SK-N-SH treated with all-trans-retinoic acid at 6 μM for 48 hours (cell line): ENCODE measurements around the gene KLHDC4.

ENCODE experiments used
- ATAC-seq: fragments of 200-7000 bp; cut with Tn5 transposase; 3 replicates; pipeline ENCODE4 v1.9.1; 2020; ENCODE audit warnings: mild to moderate bottlenecking, moderate library complexity
- ARNTL ChIP-seq: fragments of 450-650 bp; formaldehyde crosslinking; IDR thresholded peaks from 2 replicates; pipeline ENCODE4 v1.5.0; 2020; ENCODE audit warnings: low read depth, mild to moderate bottlenecking, moderate library complexity, borderline replicate concordance
- BACH2 ChIP-seq: fragments of 250-450 bp; sonication (Bioruptor Pico); IDR thresholded peaks from 2 replicates; pipeline ENCODE4 v1.9.0; 2021; ENCODE audit warnings: mild to moderate bottlenecking, borderline replicate concordance
- CSDC2 ChIP-seq: fragments of 250-450 bp; sonication (Bioruptor Pico); IDR thresholded peaks from 2 replicates; pipeline ENCODE4 v1.5.0; 2020; ENCODE audit warnings: mild to moderate bottlenecking, moderate library complexity
- CSRNP3 ChIP-seq: fragments of 250-450 bp; sonication (Bioruptor Pico); IDR thresholded peaks from 2 replicates; pipeline ENCODE4 v1.5.1; 2021; ENCODE audit warnings: mild to moderate bottlenecking, moderate library complexity
- ESRRG ChIP-seq: fragments of 250-450 bp; sonication (Bioruptor Pico); IDR thresholded peaks from 2 replicates; pipeline ENCODE4 v1.6.1; 2021; ENCODE audit warnings: mild to moderate bottlenecking
- ISL1 ChIP-seq: fragments of 250-450 bp; sonication (Bioruptor Pico); IDR thresholded peaks from 2 replicates; pipeline ENCODE4 v2.1.2; 2022; ENCODE audit warnings: mild to moderate bottlenecking, moderate library complexity
- OSR1 ChIP-seq: fragments of 250-450 bp; sonication (Bioruptor Pico); IDR thresholded peaks from 2 replicates; pipeline ENCODE4 v1.8.0; 2022; ENCODE audit warnings: moderate library complexity, mild to moderate bottlenecking, inconsistent platforms
- PATZ1 ChIP-seq: fragments of 250-450 bp; sonication (Bioruptor Pico); IDR thresholded peaks from 2 replicates; pipeline ENCODE4 v1.8.0; 2020; ENCODE audit warnings: mild to moderate bottlenecking, moderate library complexity, borderline replicate concordance
- PPARA ChIP-seq: fragments of 250-450 bp; sonication (Bioruptor Pico); IDR thresholded peaks from 2 replicates; pipeline ENCODE4 v1.5.0; 2020; ENCODE audit warnings: mild to moderate bottlenecking, borderline replicate concordance
- SNAI2 ChIP-seq: fragments of 250-450 bp; sonication (Bioruptor Pico); IDR thresholded peaks from 2 replicates; pipeline ENCODE4 v1.5.0; 2020; ENCODE audit warnings: mild to moderate bottlenecking, moderate library complexity
- TOX ChIP-seq: fragments of 250-450 bp; sonication (Bioruptor Pico); IDR thresholded peaks from 2 replicates; pipeline ENCODE4 v1.8.0; 2021; ENCODE audit warnings: mild to moderate bottlenecking, moderate library complexity, borderline replicate concordance
- TSHZ2 ChIP-seq: fragments of 250-450 bp; sonication (Bioruptor Pico); IDR thresholded peaks from 2 replicates; pipeline ENCODE4 v1.5.0; 2020; ENCODE audit warnings: mild to moderate bottlenecking, moderate library complexity
- ZC3H10 ChIP-seq: fragments of 250-450 bp; sonication (Bioruptor Pico); IDR thresholded peaks from 2 replicates; pipeline ENCODE4 v1.5.1; 2021; ENCODE audit warnings: mild to moderate bottlenecking, moderate library complexity
- ZFP3 ChIP-seq: fragments of 250-450 bp; sonication (Bioruptor Pico); IDR thresholded peaks from 2 replicates; pipeline ENCODE4 v1.5.0; 2020; ENCODE audit warnings: mild to moderate bottlenecking, moderate library complexity
- ZNF565 ChIP-seq: fragments of 450-650 bp; formaldehyde crosslinking; conservative IDR thresholded peaks from 2 replicates; pipeline ENCODE4 v1.5.0; 2020; ENCODE audit warnings: low read depth, mild to moderate bottlenecking, moderate library complexity
- ZNF70 ChIP-seq: fragments of 450-650 bp; formaldehyde crosslinking; IDR thresholded peaks from 2 replicates; pipeline ENCODE4 v1.5.0; 2020; ENCODE audit warnings: mild to moderate bottlenecking, moderate library complexity
- ZNF8 ChIP-seq: fragments of 450-650 bp; formaldehyde crosslinking; IDR thresholded peaks from 2 replicates; pipeline ENCODE4 v1.5.0; 2020; ENCODE audit warnings: mild to moderate bottlenecking, moderate library complexity

The KLHDC4 gene

GRCh38 chr16:87782033-87782432, 16.2 kb upstream of the KLHDC4 start:
- ATAC-seq, result no peak
- TF ChIP-seq CSRNP3 (CRISPR knock-in tag) (no peak), SNAI2 (CRISPR knock-in tag) (no peak)

GRCh38 chr16:87780385-87780989, 14.7 kb upstream of the KLHDC4 start:
- no peak for TF ChIP-seq ESRRG
- TF ChIP-seq ZNF8 (CRISPR knock-in tag), result no peak
- no peak for TF ChIP-seq OSR1
- TF ChIP-seq CSRNP3 (CRISPR knock-in tag), result no peak
- no peak for TF ChIP-seq SNAI2 (CRISPR knock-in tag)
- TF ChIP-seq ARNTL (CRISPR knock-in tag), result no peak
- TF ChIP-seq ZC3H10 (CRISPR knock-in tag), result no peak
- TF ChIP-seq ZFP3 (CRISPR knock-in tag), result no peak
- TF ChIP-seq PPARA, result no peak
- no peak for TF ChIP-seq TOX (CRISPR knock-in tag)
- no peak for TF ChIP-seq ISL1 (CRISPR knock-in tag)
- no peak for TF ChIP-seq PATZ1
- no peak for TF ChIP-seq BACH2 (CRISPR knock-in tag)
- no peak for TF ChIP-seq TSHZ2 (CRISPR knock-in tag)
- no peak for ATAC-seq

- peak; percentile 92 for ATAC-seq
- peak; percentile 62; the same call in 1 of the 2 replicates for TF ChIP-seq TSHZ2 (CRISPR knock-in tag)
- TF ChIP-seq OSR1, result no peak
- TF ChIP-seq ZFP3 (CRISPR knock-in tag), result 0 out of 2 replicates have a peak, but pooled peaks have one; percentile 16
Observed at GRCh38 chr16:87778830-87779579, 13.2 kb upstream of the KLHDC4 start.

- no peak for ATAC-seq
- no peak for TF ChIP-seq ESRRG
- TF ChIP-seq ZNF70 (CRISPR knock-in tag), result no peak
- TF ChIP-seq ISL1 (CRISPR knock-in tag), result no peak
- no peak for TF ChIP-seq ARNTL (CRISPR knock-in tag)
- TF ChIP-seq CSDC2 (CRISPR knock-in tag), result no peak
- no peak for TF ChIP-seq ZNF565 (CRISPR knock-in tag)
- no peak for TF ChIP-seq CSRNP3 (CRISPR knock-in tag)
- no peak for TF ChIP-seq BACH2 (CRISPR knock-in tag)
- no peak for TF ChIP-seq PATZ1
Observed at GRCh38 chr16:87778476-87778829, 12.7 kb upstream of the KLHDC4 start.
